Stimulated activated naive CD8-positive, alpha-beta T cell treated with anti-CD3 and anti-CD28 coated beads, Interleukin-15, Interleukin-2, amounts not matched to agents 100 ng/mL and 50 ng/mL, for 24 hours (primary cell): ENCODE results near the gene DECR2.
A peak's percentile ranks its signal among the peaks of the same experiment; 100 is the strongest.
"Not testable (repeated sequence)": the region's sequence is repeated elsewhere in the genome, so short reads cannot be mapped to it uniquely, and the experiment has no call there.

ENCODE experiments used
- H3K27ac Mint-ChIP-seq: one replicate; pipeline ENCODE4 v1.8.0; 2021; ENCODE audit warnings: mild to moderate bottlenecking, mixed read lengths
- H3K27me3 Mint-ChIP-seq: one replicate; pipeline ENCODE4 v1.8.0; 2021; ENCODE audit warnings: mixed read lengths
- H3K36me3 Mint-ChIP-seq: one replicate; pipeline ENCODE4 v1.8.0; 2021; ENCODE audit warnings: low read depth, mixed read lengths
- H3K4me1 Mint-ChIP-seq: one replicate; pipeline ENCODE4 v1.8.0; 2021; ENCODE audit warnings: low read depth, mixed read lengths
- H3K4me3 Mint-ChIP-seq: one replicate; pipeline ENCODE4 v1.8.0; 2021; ENCODE audit warnings: mild to moderate bottlenecking, mixed read lengths
- H3K9me3 Mint-ChIP-seq: one replicate; pipeline ENCODE4 v1.8.0; 2021; ENCODE audit warnings: mixed read lengths

Gene DECR2

GRCh38 chr16:399340-400019 is 2.2 kb upstream of the DECR2 start:
- no peak overlapping the region for H3K27ac Mint-ChIP-seq
- peaks cover 27% of the 10 kb centered on the region for H3K4me1 Mint-ChIP-seq
- H3K9me3 Mint-ChIP-seq, result no peaks in the 10 kb centered on the region
- H3K27me3 Mint-ChIP-seq, result no peaks in the 10 kb centered on the region
- H3K4me3 Mint-ChIP-seq, result no peak overlapping the region
- H3K36me3 Mint-ChIP-seq, result no peaks in the 10 kb centered on the region

- H3K27me3 Mint-ChIP-seq, result no peaks in the 10 kb centered on the region
- peak overlapping the region; percentile 84 for H3K4me3 Mint-ChIP-seq
- peak overlapping the region; percentile 49 for H3K27ac Mint-ChIP-seq
- H3K36me3 Mint-ChIP-seq, result no peaks in the 10 kb centered on the region
- H3K9me3 Mint-ChIP-seq, result no peaks in the 10 kb centered on the region
- peaks cover 27% of the 10 kb centered on the region for H3K4me1 Mint-ChIP-seq
Measured at GRCh38 chr16:400061-400591, 1.6 kb upstream of the DECR2 start.

GRCh38 chr16:404971-405486 is 3.3 kb downstream of the DECR2 start:
- H3K4me3 Mint-ChIP-seq, result no peak overlapping the region
- H3K9me3 Mint-ChIP-seq, result no peaks in the 10 kb centered on the region
- H3K27me3 Mint-ChIP-seq, result no peaks in the 10 kb centered on the region
- no peak overlapping the region for H3K27ac Mint-ChIP-seq
- H3K4me1 Mint-ChIP-seq, result peaks cover 13% of the 10 kb centered on the region
- no peaks in the 10 kb centered on the region for H3K36me3 Mint-ChIP-seq

GRCh38 chr16:405548-406506 is 4.1 kb downstream of the DECR2 start:
- Mint-ChIP-seq H3K27me3 (no peaks in the 10 kb centered on the region), H3K36me3 (no peaks in the 10 kb centered on the region), H3K4me1 (peaks cover 6% of the 10 kb centered on the region), H3K9me3 (no peaks in the 10 kb centered on the region), H3K27ac (no peak overlapping the region), H3K4me3 (no peak overlapping the region)

- no peak overlapping the region for H3K4me3 Mint-ChIP-seq
- H3K27me3 Mint-ChIP-seq, result no peaks in the 10 kb centered on the region
- H3K4me1 Mint-ChIP-seq, result peaks cover 3% of the 10 kb centered on the region
- H3K36me3 Mint-ChIP-seq, result no peaks in the 10 kb centered on the region
- H3K9me3 Mint-ChIP-seq, result no peaks in the 10 kb centered on the region
- no peak overlapping the region for H3K27ac Mint-ChIP-seq
Measured at GRCh38 chr16:407253-407652, 5.6 kb downstream of the DECR2 start.

- Mint-ChIP-seq H3K27me3 (no peaks in the 10 kb centered on the region), H3K9me3 (no peaks in the 10 kb centered on the region), H3K4me3 (no peak overlapping the region), H3K4me1 (no peaks in the 10 kb centered on the region), H3K36me3 (no peaks in the 10 kb centered on the region), H3K27ac (no peak overlapping the region)
Measured at GRCh38 chr16:410516-411178, 9.0 kb downstream of the DECR2 start.

GRCh38 chr16:411576-412265 is 10.0 kb downstream of the DECR2 start:
- Mint-ChIP-seq H3K27ac (no peak overlapping the region), H3K9me3 (no peaks in the 10 kb centered on the region), H3K4me1 (no peaks in the 10 kb centered on the region), H3K36me3 (no peaks in the 10 kb centered on the region), H3K4me3 (no peak overlapping the region), H3K27me3 (no peaks in the 10 kb centered on the region)

- no peaks in the 10 kb centered on the region for H3K27me3 Mint-ChIP-seq
- H3K4me1 Mint-ChIP-seq, result no peaks in the 10 kb centered on the region
- no peak overlapping the region for H3K4me3 Mint-ChIP-seq
- H3K9me3 Mint-ChIP-seq, result no peaks in the 10 kb centered on the region
- no peaks in the 10 kb centered on the region for H3K36me3 Mint-ChIP-seq
- H3K27ac Mint-ChIP-seq, result no peak overlapping the region
Measured at GRCh38 chr16:414395-415169, 12.9 kb downstream of the DECR2 start.

GRCh38 chr16:415170-415498 is 13.4 kb downstream of the DECR2 start:
- H3K4me3 Mint-ChIP-seq, H3K27me3 Mint-ChIP-seq, H3K36me3 Mint-ChIP-seq, H3K9me3 Mint-ChIP-seq, H3K4me1 Mint-ChIP-seq, H3K27ac Mint-ChIP-seq: not testable (repeated sequence)

- H3K4me3 Mint-ChIP-seq, H3K36me3 Mint-ChIP-seq, H3K9me3 Mint-ChIP-seq, H3K27ac Mint-ChIP-seq: not testable (repeated sequence)
- H3K4me1 Mint-ChIP-seq, result peaks cover 14% of the 10 kb centered on the region
- H3K27me3 Mint-ChIP-seq, result peaks cover 12% of the 10 kb centered on the region
Measured at GRCh38 chr16:422179-422578, 20.5 kb downstream of the DECR2 start.

- no peak overlapping the region for H3K27ac Mint-ChIP-seq
- peak overlapping the region; percentile 81 for H3K4me3 Mint-ChIP-seq
- peaks cover 12% of the 10 kb centered on the region for H3K27me3 Mint-ChIP-seq
- no peaks in the 10 kb centered on the region for H3K9me3 Mint-ChIP-seq
- peaks cover 29% of the 10 kb centered on the region for H3K4me1 Mint-ChIP-seq
- no peaks in the 10 kb centered on the region for H3K36me3 Mint-ChIP-seq
Measured at GRCh38 chr16:424033-424622, 22.4 kb downstream of the DECR2 start.

GRCh38 chr16:424623-425081 is 23.0 kb downstream of the DECR2 start:
- Mint-ChIP-seq H3K4me3 (peak overlapping the region; percentile 81), H3K27ac (no peak overlapping the region), H3K36me3 (no peaks in the 10 kb centered on the region), H3K27me3 (peaks cover 12% of the 10 kb centered on the region), H3K9me3 (no peaks in the 10 kb centered on the region), H3K4me1 (peaks cover 29% of the 10 kb centered on the region)

- peaks cover 12% of the 10 kb centered on the region for H3K27me3 Mint-ChIP-seq
- peak within 1 kb of the TSS; percentile 83 for H3K4me3 Mint-ChIP-seq
- peaks cover 29% of the 10 kb centered on the region for H3K4me1 Mint-ChIP-seq
- peak within 1 kb of the TSS; percentile 61 for H3K27ac Mint-ChIP-seq
- H3K36me3 Mint-ChIP-seq, result no peaks in the 10 kb centered on the region
- H3K9me3 Mint-ChIP-seq, result no peaks in the 10 kb centered on the region
Measured at GRCh38 chr16:425082-425718, 23.5 kb downstream of the DECR2 start, which contains the start of gene RAB11FIP3. RAB11FIP3 (plus strand) TSS chr16:425649; CDS start chr16:426007, 358 bp downstream.
